Activated CD8-positive, alpha-beta memory T cell treated with anti-CD3 and anti-CD28 coated beads, Interleukin-2, amount 10 ng/mL, durations not matched to agents 7 days and 5 days (primary cell): ENCODE results near the gene C17orf75. TPM values are rescaled to one million over a fixed set of nuclear protein-coding genes. Genes with fewer than 3 reads are reported as not detected.

Experiments used
- ATAC-seq: fragments of 150-1000 bp; cut with Tn5 transposase; one replicate; pipeline ENCODE4 v1.10.0; 2021; ENCODE audit warnings: moderate library complexity
- CTCF ChIA-PET: fragments of 350-600 bp; sonication (Branson Sonifier 250); formaldehyde crosslinking; loops from one replicate; lab custom pipeline; 2021; ENCODE audit warnings: antibody characterized with exemption; lab: Charles Lee
- DNase-seq: peaks from one replicate; pipeline ENCODE4 v3.0.0-alpha.2; 2020
- H3K27ac Mint-ChIP-seq: one replicate; pipeline ENCODE4 v1.8.0; 2021; ENCODE audit warnings: mild to moderate bottlenecking, mixed read lengths
- H3K27me3 Mint-ChIP-seq: one replicate; pipeline ENCODE4 v1.8.0; 2021; ENCODE audit warnings: mixed read lengths
- H3K36me3 Mint-ChIP-seq: one replicate; pipeline ENCODE4 v1.8.0; 2021; ENCODE audit warnings: mild to moderate bottlenecking, mixed read lengths
- H3K4me1 Mint-ChIP-seq: one replicate; pipeline ENCODE4 v1.8.0; 2021; ENCODE audit warnings: mixed read lengths
- H3K4me3 Mint-ChIP-seq: one replicate; pipeline ENCODE4 v1.8.0; 2021; ENCODE audit warnings: mild to moderate bottlenecking, moderate library complexity, mixed read lengths
- H3K9me3 Mint-ChIP-seq: one replicate; pipeline ENCODE4 v1.8.0; 2022; ENCODE audit warnings: low read depth, mixed read lengths
- total RNA-seq, 2 experiments: library from RNA; stranded (reverse); gene quantifications; one replicate each; pipeline ENCODE4 v1.2.3, GENCODE V29; 2021

The C17orf75 gene
- total RNA-seq, 2 experiments from 2014 or later: 32.3 to 39.0 TPM

- Mint-ChIP-seq H3K27me3 (peaks cover 27% of the 10 kb centered on the region), H3K27ac (no peak overlapping the region), H3K9me3 (no peaks in the 10 kb centered on the region), H3K4me1 (peaks cover 11% of the 10 kb centered on the region), H3K36me3 (no peaks in the 10 kb centered on the region), H3K4me3 (no peak overlapping the region)
- CTCF ChIA-PET: interaction anchor here (4.5 kb wide), 1 partner anchor 61 kb away, joined by 23 read pairs; no protein-coding TSS in a partner anchor
- ATAC-seq: no peak
- no peak for DNase-seq
These were observed 27.3 kb downstream of the C17orf75 start for GRCh38 chr17:32314636-32315035.

GRCh38 chr17:32311028-32311536 lies 30.9 kb downstream of the C17orf75 start:
- DNase-seq (no peak), ATAC-seq (no peak)
- H3K4me1 Mint-ChIP-seq: no peaks in the 10 kb centered on the region
- no peak overlapping the region for H3K4me3 Mint-ChIP-seq
- H3K9me3 Mint-ChIP-seq: no peaks in the 10 kb centered on the region
- no peak overlapping the region for H3K27ac Mint-ChIP-seq
- H3K27me3 Mint-ChIP-seq: peaks cover 31% of the 10 kb centered on the region
- no peaks in the 10 kb centered on the region for H3K36me3 Mint-ChIP-seq
- CTCF ChIA-PET: interaction anchor here (0.6 to 1.7 kb wide), 4 partner anchors 8 to 1535 kb away, joined by 3 to 8 read pairs (median 3); no protein-coding TSS in a partner anchor

GRCh38 chr17:32307658-32308057 lies 34.3 kb downstream of the C17orf75 start:
- ATAC-seq (no peak), DNase-seq (no peak)
- Mint-ChIP-seq H3K9me3 (no peaks in the 10 kb centered on the region), H3K4me3 (no peak overlapping the region), H3K27ac (no peak overlapping the region), H3K4me1 (no peaks in the 10 kb centered on the region), H3K36me3 (no peaks in the 10 kb centered on the region), H3K27me3 (peaks cover 25% of the 10 kb centered on the region)
- CTCF ChIA-PET: no interaction called here

- H3K9me3 Mint-ChIP-seq: no peaks in the 10 kb centered on the region
- no peak overlapping the region for H3K27ac Mint-ChIP-seq
- H3K4me1 Mint-ChIP-seq: no peaks in the 10 kb centered on the region
- ATAC-seq (no peak), DNase-seq (no peak)
- CTCF ChIA-PET: no interaction called here
- no peak overlapping the region for H3K4me3 Mint-ChIP-seq
- peaks cover 21% of the 10 kb centered on the region for H3K27me3 Mint-ChIP-seq
- no peaks in the 10 kb centered on the region for H3K36me3 Mint-ChIP-seq
These were observed 36.9 kb downstream of the C17orf75 start for GRCh38 chr17:32305049-32305448.

- Mint-ChIP-seq H3K27ac (no peak overlapping the region), H3K27me3 (peaks cover 24% of the 10 kb centered on the region), H3K9me3 (no peaks in the 10 kb centered on the region), H3K4me1 (no peaks in the 10 kb centered on the region), H3K36me3 (no peaks in the 10 kb centered on the region), H3K4me3 (no peak overlapping the region)
- no peak for DNase-seq
- CTCF ChIA-PET: no interaction called here
- no peak for ATAC-seq
These were observed 38.1 kb downstream of the C17orf75 start for GRCh38 chr17:32303781-32304288.

- no peaks in the 10 kb centered on the region for H3K36me3 Mint-ChIP-seq
- CTCF ChIA-PET: interaction anchor here (1.0 kb wide), 1 partner anchor 104 kb away, joined by 3 read pairs; no protein-coding TSS in a partner anchor
- ATAC-seq (no peak), DNase-seq (no peak)
- H3K27ac Mint-ChIP-seq: no peak overlapping the region
- no peaks in the 10 kb centered on the region for H3K9me3 Mint-ChIP-seq
- peaks cover 20% of the 10 kb centered on the region for H3K27me3 Mint-ChIP-seq
- H3K4me3 Mint-ChIP-seq: no peak overlapping the region
- no peaks in the 10 kb centered on the region for H3K4me1 Mint-ChIP-seq
These were observed 38.9 kb downstream of the C17orf75 start for GRCh38 chr17:32302860-32303649.

- CTCF ChIA-PET: interaction anchor here (1.0 kb wide), 1 partner anchor 103 kb away, joined by 3 read pairs; no protein-coding TSS in a partner anchor
- DNase-seq (no peak), ATAC-seq (no peak)
- no peaks in the 10 kb centered on the region for H3K36me3 Mint-ChIP-seq
- H3K4me3 Mint-ChIP-seq: no peak overlapping the region
- no peak overlapping the region for H3K27ac Mint-ChIP-seq
- no peaks in the 10 kb centered on the region for H3K4me1 Mint-ChIP-seq
- peaks cover 10% of the 10 kb centered on the region for H3K27me3 Mint-ChIP-seq
- no peaks in the 10 kb centered on the region for H3K9me3 Mint-ChIP-seq
These were observed 39.9 kb downstream of the C17orf75 start for GRCh38 chr17:32302037-32302436.

- no peak overlapping the region for H3K4me3 Mint-ChIP-seq
- CTCF ChIA-PET: interaction anchor here (1.0 kb wide), 1 partner anchor 19 kb away, joined by 4 read pairs; no protein-coding TSS in a partner anchor
- no peaks in the 10 kb centered on the region for H3K9me3 Mint-ChIP-seq
- no peaks in the 10 kb centered on the region for H3K36me3 Mint-ChIP-seq
- no peak for ATAC-seq
- H3K4me1 Mint-ChIP-seq: no peaks in the 10 kb centered on the region
- no peak for DNase-seq
- peaks cover 7% of the 10 kb centered on the region for H3K27me3 Mint-ChIP-seq
- H3K27ac Mint-ChIP-seq: no peak overlapping the region
These were observed 42.3 kb downstream of the C17orf75 start for GRCh38 chr17:32299580-32300164.

- ATAC-seq (no peak), DNase-seq (no peak)
- CTCF ChIA-PET: no interaction called here
- H3K36me3 Mint-ChIP-seq: no peaks in the 10 kb centered on the region
- no peak overlapping the region for H3K27ac Mint-ChIP-seq
- H3K9me3 Mint-ChIP-seq: no peaks in the 10 kb centered on the region
- no peak overlapping the region for H3K4me3 Mint-ChIP-seq
- H3K4me1 Mint-ChIP-seq: no peaks in the 10 kb centered on the region
- peaks cover 4% of the 10 kb centered on the region for H3K27me3 Mint-ChIP-seq
These were observed 43.0 kb downstream of the C17orf75 start for GRCh38 chr17:32298721-32299579.

- no peaks in the 10 kb centered on the region for H3K36me3 Mint-ChIP-seq
- CTCF ChIA-PET: no interaction called here
- no peaks in the 10 kb centered on the region for H3K4me1 Mint-ChIP-seq
These were observed 43.7 kb downstream of the C17orf75 start for GRCh38 chr17:32298298-32298697.

DNA sequence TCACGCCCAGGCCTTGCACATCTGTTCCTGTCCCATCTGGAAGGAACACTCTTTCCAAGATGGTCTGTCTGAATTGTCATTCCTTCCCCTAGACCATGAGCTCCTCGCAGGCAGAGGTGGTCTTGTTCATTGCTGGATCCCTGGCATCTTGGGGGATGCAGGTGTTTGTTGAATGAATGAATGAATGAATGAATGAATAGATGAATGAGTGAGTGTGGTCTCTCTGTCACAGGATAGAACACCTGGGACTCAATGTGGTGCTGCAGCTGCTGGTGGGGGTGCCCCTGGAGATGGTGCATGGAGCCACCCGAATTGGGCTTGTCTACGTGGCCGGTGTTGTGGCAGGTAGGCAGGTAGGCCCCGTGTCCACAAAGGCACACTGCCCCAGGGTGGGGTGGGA lies 44.1 kb downstream of the C17orf75 start:
- Mint-ChIP-seq H3K27ac (no peak overlapping the region), H3K36me3 (no peaks in the 10 kb centered on the region), H3K4me3 (no peak overlapping the region), H3K4me1 (no peaks in the 10 kb centered on the region), H3K27me3 (peaks cover 2% of the 10 kb centered on the region), H3K9me3 (no peaks in the 10 kb centered on the region)
- no peak for DNase-seq
- no peak for ATAC-seq
- CTCF ChIA-PET: no interaction called here

More at GRCh38 chr17:32298298-32298697, 43.7 kb downstream of the C17orf75 start:
- ATAC-seq (no peak), DNase-seq (no peak)
- H3K27me3 Mint-ChIP-seq: peaks cover 2% of the 10 kb centered on the region
- no peak overlapping the region for H3K4me3 Mint-ChIP-seq
- no peaks in the 10 kb centered on the region for H3K9me3 Mint-ChIP-seq
- H3K27ac Mint-ChIP-seq: no peak overlapping the region

DNA sequence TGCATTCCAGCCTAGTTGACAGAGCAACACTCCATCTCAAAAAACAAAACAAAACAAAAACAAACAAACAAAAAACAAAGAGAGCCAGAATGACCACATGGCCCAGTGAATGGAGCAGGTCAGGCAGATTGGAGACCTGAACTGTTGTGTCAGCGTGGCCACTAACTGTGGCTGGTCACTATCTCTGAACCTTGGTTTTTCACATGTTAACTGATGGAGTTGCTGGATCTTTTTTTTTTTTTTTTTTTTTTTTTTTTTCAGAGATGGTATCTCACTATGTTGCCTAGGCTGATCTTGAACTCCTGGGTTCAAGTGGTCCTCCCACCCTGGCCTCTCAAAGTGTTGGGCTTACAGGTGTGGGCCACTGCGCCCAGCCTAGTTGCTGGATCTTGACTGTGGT lies 44.5 kb downstream of the C17orf75 start:
- no peaks in the 10 kb centered on the region for H3K4me1 Mint-ChIP-seq
- CTCF ChIA-PET: no interaction called here
- no peak for DNase-seq
- no peak for ATAC-seq
- no peak overlapping the region for H3K27ac Mint-ChIP-seq
- H3K4me3 Mint-ChIP-seq: no peak overlapping the region
- H3K36me3 Mint-ChIP-seq: no peaks in the 10 kb centered on the region
- H3K9me3 Mint-ChIP-seq: no peaks in the 10 kb centered on the region
- peaks cover 2% of the 10 kb centered on the region for H3K27me3 Mint-ChIP-seq

- no peak overlapping the region for H3K4me3 Mint-ChIP-seq
- ATAC-seq: no peak
- H3K36me3 Mint-ChIP-seq: no peaks in the 10 kb centered on the region
- CTCF ChIA-PET: interaction anchor here (0.7 kb wide), 1 partner anchor 516 kb away, joined by 3 read pairs; no protein-coding TSS in a partner anchor
- H3K27me3 Mint-ChIP-seq: peaks cover 4% of the 10 kb centered on the region
- no peak overlapping the region for H3K27ac Mint-ChIP-seq
- no peaks in the 10 kb centered on the region for H3K9me3 Mint-ChIP-seq
- no peaks in the 10 kb centered on the region for H3K4me1 Mint-ChIP-seq
- DNase-seq: no peak
These were observed 49.9 kb downstream of the C17orf75 start for GRCh38 chr17:32292094-32292493.
